Uterus (tissue), 2 donors: ENCODE data around the gene SHMT1.

Experiments
- POLR2A ChIP-seq, 2 donors: fragments of 450-650 bp; IDR thresholded peaks; one replicate each; pipeline ENCODE4 v1.6.1; 2016; ENCODE audit warnings: antibody characterized with exemption in 2 of 2, mild to moderate bottlenecking in 1 of 2, moderate library complexity in 1 of 2
- TF ChIP-seq, protein P1 (sequence below), 4 experiments: fragments of 200-600 bp in 2 of 4; fragments of 450-650 bp in 2 of 4; sonication (generic) in 2 of 4; IDR thresholded peaks; one replicate each; pipeline ENCODE4 v1.5.1; 2016 to 2019; ENCODE audit warnings: antibody characterized with exemption in 4 of 4, mild to moderate bottlenecking in 2 of 4, moderate library complexity in 1 of 4

DNA sequence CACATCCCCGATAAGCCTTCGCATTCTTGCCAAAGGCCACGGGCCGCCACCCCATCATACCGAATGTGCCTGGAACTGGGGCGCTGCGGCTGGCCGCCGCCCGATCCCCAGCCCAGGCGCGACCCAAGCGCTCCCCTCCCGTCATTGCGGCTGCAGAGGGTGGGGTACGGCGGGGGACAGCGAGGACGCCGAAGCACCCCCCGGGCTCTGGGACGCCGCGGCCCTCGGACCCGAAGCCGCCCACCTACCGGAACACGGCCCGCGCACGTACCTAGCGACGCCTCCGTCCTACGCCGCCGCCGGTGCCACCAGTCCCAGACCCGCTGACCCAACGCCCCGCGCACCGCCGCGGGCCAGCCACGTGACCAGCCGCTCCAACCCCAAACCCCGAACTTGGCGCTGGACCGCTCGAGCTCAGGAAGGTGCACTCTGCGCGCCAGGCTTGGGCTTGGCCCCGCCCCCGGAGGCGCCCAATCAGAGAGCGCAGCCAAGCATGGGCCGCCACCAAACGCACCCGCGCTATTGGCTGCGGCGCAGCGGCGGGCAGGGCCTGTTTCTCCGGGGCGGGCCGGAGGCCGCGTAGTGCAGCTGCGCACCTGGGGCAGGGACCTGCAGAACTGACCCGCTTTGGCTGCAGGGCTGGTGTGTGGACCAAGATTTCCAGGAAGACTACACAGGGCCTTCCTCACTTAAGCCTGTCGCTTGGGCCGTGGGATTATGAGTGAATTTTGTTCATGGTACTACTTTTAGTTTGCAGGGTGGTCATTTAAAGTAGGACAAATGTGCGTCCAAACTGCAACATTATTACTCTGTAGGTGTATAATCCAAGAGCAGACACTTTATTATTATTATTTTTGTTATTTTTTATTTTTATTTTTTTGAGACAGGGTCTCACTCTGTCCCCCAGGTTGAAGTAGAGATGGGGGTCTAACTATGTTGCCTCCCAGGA, at the start of gene SHMT1:
- TF ChIP-seq, protein P1, sequence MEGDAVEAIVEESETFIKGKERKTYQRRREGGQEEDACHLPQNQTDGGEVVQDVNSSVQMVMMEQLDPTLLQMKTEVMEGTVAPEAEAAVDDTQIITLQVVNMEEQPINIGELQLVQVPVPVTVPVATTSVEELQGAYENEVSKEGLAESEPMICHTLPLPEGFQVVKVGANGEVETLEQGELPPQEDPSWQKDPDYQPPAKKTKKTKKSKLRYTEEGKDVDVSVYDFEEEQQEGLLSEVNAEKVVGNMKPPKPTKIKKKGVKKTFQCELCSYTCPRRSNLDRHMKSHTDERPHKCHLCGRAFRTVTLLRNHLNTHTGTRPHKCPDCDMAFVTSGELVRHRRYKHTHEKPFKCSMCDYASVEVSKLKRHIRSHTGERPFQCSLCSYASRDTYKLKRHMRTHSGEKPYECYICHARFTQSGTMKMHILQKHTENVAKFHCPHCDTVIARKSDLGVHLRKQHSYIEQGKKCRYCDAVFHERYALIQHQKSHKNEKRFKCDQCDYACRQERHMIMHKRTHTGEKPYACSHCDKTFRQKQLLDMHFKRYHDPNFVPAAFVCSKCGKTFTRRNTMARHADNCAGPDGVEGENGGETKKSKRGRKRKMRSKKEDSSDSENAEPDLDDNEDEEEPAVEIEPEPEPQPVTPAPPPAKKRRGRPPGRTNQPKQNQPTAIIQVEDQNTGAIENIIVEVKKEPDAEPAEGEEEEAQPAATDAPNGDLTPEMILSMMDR (IDR thresholded peaks at IDR 0.05) = no peak
- TF ChIP-seq POLR2A (IDR thresholded peaks at IDR 0.05) = peak in 1 of 2 donors; percentile 74
